Stimulated activated naive CD8-positive, alpha-beta T cell treated with anti-CD3 and anti-CD28 coated beads, Interleukin-15, Interleukin-2, amounts not matched to agents 100 ng/mL and 50 ng/mL, for 24 hours (primary cell): ENCODE measurements around the gene CA5A.

Experiments
- H3K27ac Mint-ChIP-seq: one replicate; pipeline ENCODE4 v1.8.0; 2021; ENCODE audit warnings: mild to moderate bottlenecking, mixed read lengths
- H3K27me3 Mint-ChIP-seq: one replicate; pipeline ENCODE4 v1.8.0; 2021; ENCODE audit warnings: mixed read lengths
- H3K36me3 Mint-ChIP-seq: one replicate; pipeline ENCODE4 v1.8.0; 2021; ENCODE audit warnings: low read depth, mixed read lengths
- H3K4me1 Mint-ChIP-seq: one replicate; pipeline ENCODE4 v1.8.0; 2021; ENCODE audit warnings: low read depth, mixed read lengths
- H3K4me3 Mint-ChIP-seq: one replicate; pipeline ENCODE4 v1.8.0; 2021; ENCODE audit warnings: mild to moderate bottlenecking, mixed read lengths
- H3K9me3 Mint-ChIP-seq: one replicate; pipeline ENCODE4 v1.8.0; 2021; ENCODE audit warnings: mixed read lengths

CA5A gene

GRCh38 chr16:87956365-87957231, 20.3 kb upstream of the CA5A start:
- Mint-ChIP-seq H3K4me3 (peak overlapping the region; percentile 85), H3K36me3 (peaks cover 53% of the 10 kb centered on the region), H3K9me3 (no peaks in the 10 kb centered on the region), H3K27ac (peak overlapping the region; percentile 97), H3K4me1 (peaks cover 94% of the 10 kb centered on the region), H3K27me3 (no peaks in the 10 kb centered on the region)

GRCh38 chr16:87956098-87956364, 19.7 kb upstream of the CA5A start:
- Mint-ChIP-seq H3K27me3 (no peaks in the 10 kb centered on the region), H3K4me1 (peaks cover 89% of the 10 kb centered on the region), H3K9me3 (no peaks in the 10 kb centered on the region), H3K4me3 (peak overlapping the region; percentile 85), H3K36me3 (peaks cover 47% of the 10 kb centered on the region), H3K27ac (peak overlapping the region; percentile 97)

DNA sequence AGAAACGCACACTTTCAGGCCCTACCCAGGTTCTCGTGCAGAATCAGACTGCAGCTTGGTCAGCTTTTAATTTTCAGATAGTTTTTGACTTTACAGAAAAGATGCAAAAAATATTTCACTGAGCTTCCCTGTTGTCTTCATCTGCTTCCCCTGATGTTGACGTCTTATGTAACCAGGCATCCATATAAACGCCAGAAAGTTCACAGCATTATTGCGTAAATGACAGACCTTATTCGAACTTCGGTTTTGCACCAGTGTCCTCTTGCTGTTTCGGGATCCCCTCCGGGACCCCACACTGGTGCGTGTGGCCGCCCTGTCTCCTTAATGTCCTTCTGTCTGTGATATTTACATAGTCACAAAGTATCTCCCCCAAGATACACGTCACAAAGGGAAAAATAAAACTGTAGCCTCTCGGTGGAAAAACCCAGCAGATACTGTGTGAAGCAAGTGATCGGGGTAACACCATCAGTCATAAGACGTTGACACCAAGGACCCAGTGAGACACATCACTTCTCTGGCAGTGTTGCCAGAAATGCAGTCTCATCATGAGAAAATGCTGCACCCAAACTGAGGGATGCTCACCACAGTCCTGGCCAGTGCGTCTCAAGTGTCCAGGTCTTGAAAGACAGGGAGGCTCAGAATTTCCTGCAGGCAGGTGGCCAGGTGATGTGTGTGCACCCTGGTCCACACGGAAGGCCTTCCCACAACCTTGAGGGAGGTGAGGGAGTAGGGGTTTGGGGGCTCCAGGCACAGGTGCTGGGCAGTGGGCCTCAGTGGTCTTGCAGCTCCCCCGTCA, 19.2 kb upstream of the CA5A start:
- peak overlapping the region; percentile 97 for H3K27ac Mint-ChIP-seq
- no peaks in the 10 kb centered on the region for H3K27me3 Mint-ChIP-seq
- peaks cover 42% of the 10 kb centered on the region for H3K36me3 Mint-ChIP-seq
- no peaks in the 10 kb centered on the region for H3K9me3 Mint-ChIP-seq
- H3K4me1 Mint-ChIP-seq = peaks cover 89% of the 10 kb centered on the region
- H3K4me3 Mint-ChIP-seq = peak overlapping the region; percentile 85

GRCh38 chr16:87954826-87955225, 18.5 kb upstream of the CA5A start:
- no peak overlapping the region for H3K4me3 Mint-ChIP-seq
- H3K27me3 Mint-ChIP-seq = no peaks in the 10 kb centered on the region

DNA sequence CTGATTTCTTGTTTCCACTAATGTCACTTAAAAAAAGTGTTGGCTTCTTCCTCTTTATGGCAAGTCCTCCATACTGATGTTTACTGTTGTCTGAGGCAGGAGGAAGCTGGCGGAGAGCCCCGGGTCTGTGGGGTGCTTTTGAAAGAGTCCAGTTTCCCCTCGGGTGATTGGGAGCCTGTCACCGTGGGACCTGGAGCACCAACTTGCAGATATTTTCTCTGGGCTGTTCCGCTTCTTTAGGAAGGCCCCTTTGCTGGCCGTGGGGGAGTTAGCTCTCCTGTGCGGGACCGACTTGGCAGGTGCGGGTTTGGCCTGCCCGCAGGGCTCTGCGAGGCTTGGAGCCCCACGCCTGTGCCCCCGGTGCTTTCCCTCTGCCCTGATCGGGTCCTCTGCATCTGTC, 18.0 kb upstream of the CA5A start:
- H3K9me3 Mint-ChIP-seq = no peaks in the 10 kb centered on the region
- H3K27ac Mint-ChIP-seq = peak overlapping the region; percentile 66
- no peaks in the 10 kb centered on the region for H3K27me3 Mint-ChIP-seq
- peak overlapping the region; percentile 96 for H3K4me3 Mint-ChIP-seq
- peaks cover 36% of the 10 kb centered on the region for H3K36me3 Mint-ChIP-seq
- H3K4me1 Mint-ChIP-seq = peaks cover 78% of the 10 kb centered on the region

More at GRCh38 chr16:87954826-87955225, 18.5 kb upstream of the CA5A start:
- Mint-ChIP-seq H3K4me1 (peaks cover 83% of the 10 kb centered on the region), H3K27ac (peak overlapping the region; percentile 97), H3K9me3 (no peaks in the 10 kb centered on the region), H3K36me3 (peaks cover 36% of the 10 kb centered on the region)

- Mint-ChIP-seq H3K36me3 (peaks cover 36% of the 10 kb centered on the region), H3K27me3 (no peaks in the 10 kb centered on the region), H3K4me1 (peaks cover 71% of the 10 kb centered on the region), H3K9me3 (no peaks in the 10 kb centered on the region), H3K4me3 (peak overlapping the region; percentile 96), H3K27ac (peak overlapping the region; percentile 66)
Observed at GRCh38 chr16:87953308-87954215, 17.2 kb upstream of the CA5A start.

GRCh38 chr16:87952751-87953150, 16.4 kb upstream of the CA5A start:
- peak overlapping the region; percentile 96 for H3K4me3 Mint-ChIP-seq
- H3K27me3 Mint-ChIP-seq = no peaks in the 10 kb centered on the region
- H3K36me3 Mint-ChIP-seq = peaks cover 32% of the 10 kb centered on the region
- peak overlapping the region; percentile 99 for H3K27ac Mint-ChIP-seq
- no peaks in the 10 kb centered on the region for H3K9me3 Mint-ChIP-seq
- H3K4me1 Mint-ChIP-seq = peaks cover 71% of the 10 kb centered on the region

GRCh38 chr16:87951552-87952538, 15.5 kb upstream of the CA5A start:
- Mint-ChIP-seq H3K4me1 (peaks cover 64% of the 10 kb centered on the region), H3K27ac (peak overlapping the region; percentile 99), H3K9me3 (no peaks in the 10 kb centered on the region), H3K4me3 (peak overlapping the region; percentile 96), H3K36me3 (peaks cover 25% of the 10 kb centered on the region), H3K27me3 (no peaks in the 10 kb centered on the region)

GRCh38 chr16:87950765-87951551, 14.6 kb upstream of the CA5A start, which contains the start of gene BANP:
TSS of gene BANP (plus strand) at chr16:87951434. CDS start at chr16:87975116, 23,682 bp downstream.
- no peaks in the 10 kb centered on the region for H3K27me3 Mint-ChIP-seq
- peak within 1 kb of the TSS; percentile 96 for H3K4me3 Mint-ChIP-seq
- H3K27ac Mint-ChIP-seq = peak within 1 kb of the TSS; percentile 100
- peaks cover 23% of the 10 kb centered on the region for H3K36me3 Mint-ChIP-seq
- no peaks in the 10 kb centered on the region for H3K9me3 Mint-ChIP-seq
- H3K4me1 Mint-ChIP-seq = peaks cover 55% of the 10 kb centered on the region

DNA sequence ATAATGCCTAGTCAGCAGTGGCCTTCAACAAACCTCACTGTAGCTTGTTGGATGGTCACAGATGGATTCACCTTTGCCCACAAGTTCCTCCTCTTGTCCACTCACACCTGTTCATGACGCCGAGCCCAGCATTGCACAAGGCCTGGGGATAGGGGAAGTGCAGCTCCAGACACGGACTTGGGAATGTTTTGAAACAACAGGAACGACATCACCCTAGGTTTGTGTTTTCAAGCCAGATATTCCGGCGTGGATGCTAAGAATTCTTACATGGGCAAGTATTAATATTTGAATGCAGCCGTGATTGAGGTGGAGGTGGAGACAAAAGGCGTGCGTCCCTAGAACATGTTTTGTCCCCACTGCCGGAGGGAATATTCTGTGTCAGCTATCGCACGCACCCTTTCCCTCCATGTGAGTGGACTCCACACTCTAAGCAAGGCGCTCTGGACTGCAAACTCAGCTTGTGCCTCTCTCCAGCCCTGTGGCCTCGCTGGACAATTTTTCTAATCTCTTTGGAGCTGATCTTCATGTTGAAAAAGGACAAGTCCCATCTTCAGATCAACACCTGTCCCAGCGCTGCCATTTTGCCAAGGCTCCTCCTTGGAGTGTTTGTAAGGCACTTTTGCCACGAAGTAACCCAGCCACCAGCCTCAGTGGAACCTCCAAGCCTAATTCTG, 12.9 kb upstream of the CA5A start:
- Mint-ChIP-seq H3K27ac (peak overlapping the region; percentile 29), H3K9me3 (no peaks in the 10 kb centered on the region), H3K27me3 (no peaks in the 10 kb centered on the region), H3K4me3 (peak overlapping the region; percentile 33), H3K36me3 (peaks cover 16% of the 10 kb centered on the region), H3K4me1 (peaks cover 44% of the 10 kb centered on the region)

- H3K4me1 Mint-ChIP-seq = peaks cover 39% of the 10 kb centered on the region
- H3K27ac Mint-ChIP-seq = peak overlapping the region; percentile 29
- no peak overlapping the region for H3K4me3 Mint-ChIP-seq
Observed at GRCh38 chr16:87948735-87949070, 12.4 kb upstream of the CA5A start.

GRCh38 chr16:87948119-87948545, 11.8 kb upstream of the CA5A start:
- no peaks in the 10 kb centered on the region for H3K9me3 Mint-ChIP-seq
- H3K4me3 Mint-ChIP-seq = no peak overlapping the region
- H3K27me3 Mint-ChIP-seq = no peaks in the 10 kb centered on the region
- peak overlapping the region; percentile 29 for H3K27ac Mint-ChIP-seq
- H3K36me3 Mint-ChIP-seq = peaks cover 7% of the 10 kb centered on the region
- H3K4me1 Mint-ChIP-seq = peaks cover 33% of the 10 kb centered on the region

More at GRCh38 chr16:87948735-87949070, 12.4 kb upstream of the CA5A start:
- no peaks in the 10 kb centered on the region for H3K9me3 Mint-ChIP-seq
- H3K27me3 Mint-ChIP-seq = no peaks in the 10 kb centered on the region
- H3K36me3 Mint-ChIP-seq = peaks cover 12% of the 10 kb centered on the region
